GM18502 (cell line): ENCODE results near the gene PTPRG.
"Not testable (repeated sequence)": the region's sequence is repeated elsewhere in the genome, so short reads cannot be mapped to it uniquely, and the experiment has no call there.

Experiments
- ATAC-seq: cut with Tn5 transposase; IDR thresholded peaks from one replicate; pipeline ENCODE4 v1.9.1; 2021; ENCODE audit warnings: mild to moderate bottlenecking; ENCODE audit not compliant: unreplicated experiment, poor library complexity

PTPRG gene

DNA sequence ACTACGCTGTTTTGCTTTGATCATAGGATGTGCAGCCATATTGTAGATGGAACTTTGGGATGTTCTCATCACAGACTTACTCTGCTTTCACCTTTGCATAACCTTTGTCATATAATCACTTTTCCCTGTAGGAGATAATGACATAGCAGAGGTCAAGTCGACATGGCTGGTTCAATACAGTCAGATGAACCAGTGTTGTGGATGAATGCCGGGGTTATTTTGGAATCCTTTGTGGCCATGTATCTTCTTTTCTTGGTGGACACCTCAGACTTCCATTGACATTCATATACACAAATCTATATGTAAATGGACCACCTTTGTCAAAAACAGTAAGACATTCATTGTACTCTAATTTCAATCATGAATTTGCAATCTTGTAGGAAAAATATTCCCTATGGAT lies 180.2 kb downstream of the PTPRG start:
- no peak for ATAC-seq

DNA sequence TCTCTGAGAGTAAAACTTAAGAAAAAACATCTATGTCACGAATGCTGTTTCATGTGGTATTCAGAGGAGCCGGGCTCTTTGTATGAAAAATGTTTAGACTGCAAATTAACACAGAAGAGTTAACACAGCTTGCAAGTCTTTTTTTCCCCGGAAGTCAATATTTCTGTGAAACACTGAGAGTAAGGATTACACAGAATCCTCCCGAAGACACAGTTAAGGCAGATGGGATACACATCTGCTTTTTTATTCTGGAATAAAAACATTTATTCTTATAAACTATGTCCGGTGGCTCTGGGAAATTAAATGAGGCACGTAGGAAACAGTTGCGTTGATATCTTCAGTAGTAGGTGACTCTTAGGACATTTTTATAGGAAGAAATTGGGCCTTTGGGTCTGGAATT lies 180.6 kb downstream of the PTPRG start:
- ATAC-seq: no peak

DNA sequence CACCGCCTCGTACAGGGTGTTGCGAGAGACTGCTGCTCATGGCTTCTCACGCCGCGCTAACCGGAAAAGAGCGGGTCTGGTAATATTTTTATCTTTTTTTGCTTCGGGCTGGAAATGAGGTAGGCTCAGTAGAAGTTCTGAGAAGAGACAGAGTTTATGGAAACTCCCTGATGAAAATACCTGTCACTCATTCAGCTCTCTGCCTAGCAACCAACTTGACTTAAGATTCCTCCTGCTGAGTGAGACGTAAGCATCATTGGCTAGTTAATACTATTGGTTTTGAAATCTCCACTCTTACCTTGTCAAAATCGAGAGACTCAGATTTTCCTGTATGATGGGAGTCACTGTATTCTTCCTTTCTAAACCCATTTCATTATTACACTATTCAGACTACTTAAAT lies 181.7 kb downstream of the PTPRG start:
- no peak for ATAC-seq

DNA sequence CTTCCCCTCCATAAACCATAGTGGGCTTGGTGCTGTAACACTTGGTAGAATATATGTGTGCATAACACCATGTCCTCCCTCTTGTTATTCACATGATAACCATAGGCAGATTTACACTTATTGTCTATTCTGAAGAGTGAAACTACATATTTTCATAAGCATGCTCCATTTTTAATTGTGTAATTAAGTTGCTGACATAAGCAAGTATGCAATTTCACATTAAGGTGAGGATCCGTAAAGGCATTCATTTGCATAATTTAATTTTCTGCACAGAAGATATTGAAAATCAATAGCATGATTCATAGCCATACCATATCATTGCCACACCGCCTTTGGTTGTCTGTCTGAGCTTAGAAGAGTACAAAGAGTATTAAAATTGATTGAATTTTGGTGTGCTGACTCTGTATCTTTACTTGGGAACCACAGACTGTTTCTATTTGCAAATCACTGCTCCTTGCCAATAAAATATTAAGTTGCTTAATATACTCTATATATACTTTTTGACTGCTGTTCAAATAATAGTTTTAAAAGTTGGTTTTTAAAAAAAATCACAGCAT lies 182.4 kb downstream of the PTPRG start:
- ATAC-seq: no peak

DNA sequence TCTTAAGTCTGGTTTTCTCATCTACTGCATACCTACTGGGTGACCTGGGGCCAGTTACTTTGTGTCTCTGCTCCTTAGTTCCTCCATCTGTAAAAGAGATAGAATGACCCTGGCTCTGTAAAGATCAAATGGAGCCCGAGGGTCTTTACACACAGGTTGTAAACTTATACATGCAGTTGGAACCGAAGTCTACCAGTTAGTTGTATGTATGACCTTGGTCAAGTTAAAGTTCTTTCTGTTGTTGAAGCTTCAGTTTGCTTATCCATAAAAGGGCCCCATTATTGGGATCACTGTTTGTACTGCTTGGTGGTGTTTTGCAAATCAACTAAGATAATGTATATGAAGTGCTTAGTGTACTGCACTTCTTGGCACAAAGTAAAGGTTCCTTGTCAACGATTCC lies 186.9 kb downstream of the PTPRG start:
- ATAC-seq: no peak

DNA sequence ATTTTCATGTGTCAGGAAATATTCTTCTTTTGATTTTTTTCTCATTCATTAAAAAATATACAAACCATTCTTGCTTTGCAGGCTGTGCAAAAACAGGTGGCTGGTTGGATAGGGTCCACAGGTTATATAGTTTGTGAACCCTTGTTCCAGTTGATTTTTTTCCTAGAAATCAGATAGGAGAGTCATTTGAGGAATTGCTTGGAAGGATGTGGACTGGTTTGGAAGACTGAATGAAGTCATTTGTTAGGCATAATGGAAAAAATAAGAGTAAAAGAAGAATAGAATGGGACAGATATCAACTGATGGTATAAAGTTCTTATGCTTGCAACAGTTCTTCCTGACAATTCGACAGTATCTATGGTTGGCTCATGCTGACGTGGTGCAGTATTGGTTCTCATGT lies 189.4 kb downstream of the PTPRG start:
- ATAC-seq: no peak

DNA sequence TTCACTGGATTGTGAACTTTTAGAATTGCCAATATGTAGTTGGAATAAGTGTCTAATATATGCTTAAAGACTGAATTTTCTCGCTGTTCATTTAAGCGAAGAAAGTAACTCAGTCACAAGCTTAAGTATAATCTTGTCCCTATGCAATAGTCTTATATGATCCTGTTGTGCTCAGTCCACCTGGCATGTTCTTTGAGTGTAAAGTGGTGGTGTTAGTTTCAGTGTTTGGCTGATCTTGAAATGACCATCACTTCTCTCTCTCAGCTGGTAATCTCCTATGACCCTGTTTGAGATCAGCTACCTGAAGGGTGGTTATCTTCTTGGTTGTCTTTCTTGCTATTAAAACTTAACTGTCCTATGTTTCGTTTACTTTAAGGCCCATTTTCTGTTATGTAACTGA lies 197.5 kb downstream of the PTPRG start:
- ATAC-seq: no peak

DNA sequence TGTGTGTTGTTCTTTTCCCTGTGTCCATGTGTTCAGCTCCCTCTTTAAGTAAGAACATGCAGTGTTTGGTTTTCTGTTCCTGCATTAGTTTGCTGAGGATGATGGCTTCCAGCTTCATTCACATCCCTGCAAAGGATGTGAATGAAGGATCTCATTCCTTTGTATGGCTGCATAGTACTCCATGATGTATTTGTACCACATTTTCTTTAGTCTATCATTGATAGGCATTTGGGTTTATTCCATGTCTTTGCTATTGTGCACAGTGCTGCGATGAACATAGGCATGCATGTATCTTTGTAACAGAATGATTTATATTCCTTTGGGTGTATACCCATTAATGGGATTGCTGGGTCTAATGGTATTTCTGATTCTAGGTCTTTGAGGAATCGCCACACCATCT lies 199.4 kb downstream of the PTPRG start:
- ATAC-seq: not testable (repeated sequence)

DNA sequence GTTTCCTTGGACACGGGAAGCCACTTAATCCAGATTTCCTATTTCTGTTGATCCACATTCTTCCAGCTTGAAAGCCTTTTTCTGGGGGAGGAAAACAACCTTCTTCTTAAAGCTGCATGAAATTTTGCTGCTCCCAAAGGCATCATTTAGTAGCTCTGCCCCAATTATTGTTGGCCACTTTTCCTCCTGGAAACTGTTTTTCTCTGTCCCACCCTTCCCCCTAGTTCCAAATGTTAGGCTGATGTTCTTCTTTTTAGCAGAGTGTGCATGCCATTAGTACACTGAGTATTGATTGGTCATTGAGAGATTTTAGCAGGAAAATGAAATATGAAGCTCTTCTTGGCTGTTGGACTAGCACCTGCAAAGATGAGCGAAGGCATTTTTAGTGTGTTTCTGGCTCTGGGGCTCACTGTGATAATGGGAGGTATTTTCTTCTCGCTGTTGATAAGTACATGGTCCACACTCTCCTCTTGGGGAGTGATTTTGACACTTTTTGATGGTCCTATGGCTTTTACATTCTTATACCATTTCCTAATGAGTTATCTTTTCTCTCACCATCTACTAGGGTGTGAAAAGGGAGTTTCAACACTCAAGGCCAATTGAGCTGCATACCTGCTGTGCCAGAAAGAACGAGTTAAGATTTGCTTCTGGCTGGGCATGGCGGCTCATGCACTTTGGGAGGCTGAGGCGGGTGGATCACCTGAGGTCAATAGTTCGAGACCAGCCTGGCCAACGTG lies 200.5 kb downstream of the PTPRG start:
- no peak for ATAC-seq

DNA sequence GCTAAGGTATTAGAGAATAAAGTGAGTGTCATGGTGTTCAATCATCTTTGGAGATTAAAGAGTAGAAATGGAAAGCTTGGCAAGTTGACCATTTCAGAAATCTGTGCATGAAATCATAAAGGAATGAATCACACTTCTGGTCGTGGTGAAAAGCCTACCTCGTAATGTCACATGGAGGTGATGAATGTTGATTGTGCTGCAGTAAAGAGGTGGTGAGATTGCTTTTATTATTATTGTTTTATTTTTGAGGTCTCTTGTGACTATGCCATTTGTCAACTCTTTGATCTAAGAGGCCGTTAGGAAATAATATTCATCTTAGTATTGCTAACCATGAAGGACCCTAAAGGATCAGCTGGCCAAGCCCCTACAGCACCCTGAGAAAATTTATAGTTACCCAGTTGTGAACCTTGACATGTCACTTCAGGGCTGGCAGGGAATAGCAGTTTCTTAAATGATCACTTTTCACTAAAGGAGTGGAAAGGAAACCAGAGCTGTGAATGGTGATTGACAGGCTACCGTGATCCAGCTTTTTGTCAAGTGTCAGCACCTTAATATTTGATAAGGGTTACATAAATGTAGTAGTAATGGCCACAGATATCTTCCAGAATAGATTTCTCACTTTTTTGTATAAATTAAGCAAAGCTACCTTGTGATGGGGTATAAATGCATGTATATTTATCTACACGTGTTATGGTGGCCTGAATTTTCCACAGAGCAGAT lies 203.9 kb downstream of the PTPRG start:
- no peak for ATAC-seq

DNA sequence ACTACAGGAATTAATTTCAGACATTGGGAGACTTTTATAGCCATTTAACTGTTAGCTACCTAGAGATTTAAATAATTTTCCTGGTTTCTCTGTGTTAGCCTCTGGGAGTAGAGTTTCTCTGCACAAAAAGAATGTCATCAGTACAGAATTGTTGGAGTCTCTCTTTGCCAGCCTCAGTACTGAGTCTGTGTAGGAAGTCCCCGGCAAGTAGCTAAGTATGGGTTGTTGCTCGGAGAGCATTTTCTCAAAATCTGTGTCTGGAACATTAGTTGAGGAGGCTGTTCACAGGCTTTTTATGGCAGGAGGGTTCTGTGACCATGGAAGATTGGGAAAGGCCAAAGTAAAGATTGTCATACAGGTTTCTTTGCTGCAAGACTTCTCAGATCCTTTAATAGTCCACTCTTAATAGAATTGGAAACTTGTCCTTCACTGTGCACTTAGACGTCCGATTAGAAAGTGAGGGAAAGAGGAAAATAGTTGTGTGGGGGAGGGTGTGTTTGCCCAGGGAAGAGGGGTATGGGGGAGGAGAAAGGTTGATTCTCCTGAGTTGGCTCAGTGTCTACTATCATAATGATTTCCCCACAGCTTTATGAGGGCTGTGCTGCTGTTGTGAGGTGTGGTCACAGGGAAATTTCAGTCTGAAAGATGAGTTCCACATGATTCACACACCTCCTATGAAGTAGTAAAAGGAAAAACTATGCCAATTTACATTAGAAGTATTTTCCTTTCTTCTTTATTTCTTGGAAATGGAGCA lies 207.1 kb downstream of the PTPRG start:
- ATAC-seq: no peak

DNA sequence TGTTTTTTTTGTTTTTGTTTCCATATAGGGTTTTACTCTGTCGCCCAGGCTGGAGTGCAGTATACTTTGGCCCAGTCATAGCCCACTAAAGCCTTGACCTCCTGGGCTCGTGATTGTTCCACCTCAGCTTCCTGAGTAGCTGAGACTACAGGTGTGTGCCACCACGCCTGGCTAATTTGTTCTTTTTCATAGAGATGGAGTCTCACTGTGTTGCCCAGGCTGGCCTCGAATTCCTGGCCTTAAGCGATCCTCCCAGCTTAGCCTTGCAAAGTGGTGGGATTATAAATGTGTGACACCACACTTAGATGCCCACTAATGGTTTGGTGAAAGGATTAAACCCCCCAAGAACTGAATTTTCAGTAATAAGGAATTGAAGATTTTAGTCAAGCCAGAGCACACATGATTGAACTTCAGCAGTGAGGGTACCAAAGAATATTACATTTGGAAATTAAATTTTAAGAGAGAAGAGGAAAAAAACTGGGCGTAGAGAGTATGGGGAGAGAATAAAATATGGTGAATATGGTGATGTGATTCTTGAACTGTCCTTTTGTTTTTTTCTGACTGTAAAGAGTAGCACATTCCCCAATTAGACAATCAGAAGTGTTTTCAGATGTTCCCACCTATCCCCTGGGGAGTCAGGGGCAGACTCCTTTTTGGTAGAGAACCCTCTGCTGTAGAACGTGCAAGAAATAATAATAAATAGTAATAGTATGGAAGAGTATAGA lies 208.1 kb downstream of the PTPRG start:
- ATAC-seq: no peak

DNA sequence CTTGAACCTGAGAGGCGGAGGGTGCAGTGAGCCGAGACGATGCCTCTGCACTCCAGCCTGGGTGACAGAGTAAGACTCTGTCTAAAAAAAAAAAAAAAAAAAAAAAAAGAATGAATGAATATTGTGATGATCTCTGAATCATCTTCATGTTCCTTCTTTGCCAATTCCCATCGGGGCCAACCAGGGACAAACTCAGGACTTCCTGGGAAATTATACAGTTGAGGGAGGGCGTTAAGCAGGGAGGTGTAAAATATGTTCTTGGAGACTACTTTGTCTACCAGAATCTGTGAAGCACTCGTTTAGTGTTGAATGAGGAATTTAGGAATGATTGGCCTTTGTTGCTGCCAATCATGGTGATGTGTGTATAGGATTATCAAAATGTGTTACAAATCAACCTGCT lies 210.6 kb downstream of the PTPRG start:
- ATAC-seq: no peak

DNA sequence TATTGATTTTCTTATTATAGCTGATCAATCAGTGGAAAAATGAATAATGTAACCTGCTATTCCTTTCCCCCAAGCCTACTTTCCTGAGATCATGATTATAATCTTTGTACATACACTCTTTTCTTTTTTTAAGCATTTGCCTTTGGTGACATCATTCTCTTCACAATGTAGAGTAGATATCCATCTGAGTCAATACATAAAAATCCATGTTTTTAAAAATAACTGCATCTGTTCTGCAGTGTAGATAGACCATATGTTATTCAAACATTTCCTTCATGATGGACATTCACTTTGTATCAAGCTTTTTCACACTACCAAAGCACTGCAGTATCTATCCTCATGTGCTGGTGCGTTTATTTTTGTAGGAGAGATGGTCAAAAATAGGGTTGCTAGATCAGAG lies 211.1 kb downstream of the PTPRG start:
- ATAC-seq: no peak

DNA sequence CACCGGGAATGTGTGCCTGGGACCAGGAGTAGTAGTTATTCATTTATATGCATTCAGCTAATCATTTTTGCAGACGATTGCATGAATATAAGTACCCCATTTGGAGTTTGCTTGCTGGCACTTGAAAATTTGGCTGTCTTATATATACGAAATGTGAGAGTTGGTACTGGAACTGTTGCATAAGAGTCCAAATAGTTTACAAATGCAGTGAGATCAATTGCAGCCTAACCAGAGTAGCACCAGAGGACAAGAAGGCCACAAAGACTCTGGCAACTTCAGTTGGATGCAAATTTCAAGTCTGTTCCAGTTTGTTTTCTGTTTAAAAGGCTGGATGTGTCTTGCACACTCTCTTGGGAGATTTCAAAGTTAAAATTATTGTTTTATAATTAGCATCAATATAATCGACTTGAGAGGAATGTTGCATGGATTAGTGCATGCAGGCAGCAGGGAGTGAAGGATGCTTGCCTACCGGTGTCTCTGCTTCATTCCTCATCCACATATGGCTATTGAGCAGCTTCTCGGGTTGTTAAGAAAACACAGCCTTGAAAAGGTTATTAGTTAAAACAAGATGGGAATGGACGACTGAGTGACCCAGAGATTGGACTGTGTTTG lies 213.0 kb downstream of the PTPRG start:
- no peak for ATAC-seq

DNA sequence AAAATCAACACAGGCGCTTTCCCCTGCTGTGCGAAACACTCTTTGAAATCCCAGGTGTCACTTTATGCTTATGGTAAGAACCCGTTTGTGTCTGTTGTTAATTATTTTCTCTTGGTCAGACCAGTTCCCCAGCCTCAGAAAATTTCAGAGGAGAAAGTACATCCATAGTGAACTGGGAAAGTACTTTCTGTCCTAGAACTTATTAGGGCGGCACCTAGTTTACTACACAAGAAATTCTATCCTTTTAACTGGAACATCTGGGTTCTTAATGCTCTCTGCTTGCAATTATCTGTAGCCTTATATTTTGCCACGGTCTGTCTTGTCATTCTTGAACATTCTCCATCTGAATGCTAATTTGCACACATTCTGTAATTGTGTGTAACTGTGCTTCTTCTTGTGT lies 215.0 kb downstream of the PTPRG start:
- no peak for ATAC-seq

DNA sequence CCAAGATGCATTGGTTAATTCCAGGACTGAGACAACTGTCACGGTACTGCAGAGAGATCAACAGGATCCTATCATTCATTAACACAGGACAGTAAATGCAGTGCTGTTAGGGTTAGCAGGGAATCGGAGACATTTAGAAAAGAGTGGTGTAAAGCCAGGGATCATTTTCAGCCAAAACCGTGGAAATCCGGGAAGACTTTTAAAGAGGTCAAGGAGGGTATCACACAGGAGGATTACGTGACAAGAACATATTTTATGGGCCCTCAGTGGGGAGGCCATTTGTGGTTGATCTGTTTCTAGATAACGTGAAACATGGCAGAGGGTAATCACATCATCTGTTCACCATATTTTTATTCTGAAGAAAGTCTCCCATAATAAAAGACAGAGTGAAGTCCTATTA lies 216.1 kb downstream of the PTPRG start:
- no peak for ATAC-seq

DNA sequence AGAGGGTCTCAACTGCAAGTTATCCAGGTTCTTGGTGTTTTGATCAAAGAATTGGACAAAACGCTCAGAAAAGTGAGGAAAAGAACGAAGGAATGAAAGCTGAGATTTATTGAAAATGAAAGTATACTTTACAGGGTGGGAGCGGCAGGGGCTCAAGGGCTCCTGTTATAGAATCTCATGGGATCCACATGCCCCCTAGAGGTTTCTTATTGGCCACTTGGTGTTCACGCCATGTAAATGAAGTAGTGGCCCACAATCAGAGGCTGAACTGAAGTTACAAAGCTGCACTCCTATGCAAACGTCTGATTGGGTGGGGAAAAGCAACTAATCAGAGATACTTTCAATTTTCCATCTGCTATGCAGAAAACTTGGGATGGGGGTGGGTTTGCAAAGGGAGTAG lies 216.7 kb downstream of the PTPRG start:
- ATAC-seq: no peak

DNA sequence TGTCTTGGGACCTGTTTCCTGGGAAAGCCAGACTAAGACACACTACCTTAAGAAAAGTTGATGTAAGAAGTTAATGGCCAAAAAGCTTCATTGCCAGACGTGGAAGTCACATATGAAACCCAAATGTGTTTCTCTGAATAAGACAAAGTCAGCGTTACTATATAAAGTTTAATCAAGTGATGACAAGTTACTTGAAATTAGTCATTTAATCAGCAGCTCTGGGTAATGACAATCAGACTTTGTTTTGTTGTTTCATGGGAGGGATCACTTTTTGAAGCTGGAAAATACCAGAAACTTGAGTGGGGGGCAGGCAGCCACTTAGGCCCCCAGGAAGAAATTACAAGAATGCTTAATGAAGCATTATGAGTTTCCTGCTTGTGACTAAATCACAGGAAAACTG lies 218.6 kb downstream of the PTPRG start:
- no peak for ATAC-seq
